SKM-1 treated with dmso at 0.1 percent for 144 hours (cell line): ENCODE results near the gene PTPRCAP.

Experiments used
- DNase-seq: peaks from one replicate; lab custom pipeline; 2025; ENCODE audit not compliant: unreplicated experiment; lab: John Stamatoyannopoulos, UW

PTPRCAP gene

GRCh38 chr11:67397986-67398660, 39.4 kb downstream of the PTPRCAP start:
- no peak for DNase-seq

GRCh38 chr11:67397536-67397935, 39.9 kb downstream of the PTPRCAP start:
- no peak for DNase-seq

- no peak for DNase-seq
These were observed 40.7 kb downstream of the PTPRCAP start for GRCh38 chr11:67396587-67397389.

- no peak for DNase-seq
These were observed 41.3 kb downstream of the PTPRCAP start for GRCh38 chr11:67396259-67396581.

- no peak for DNase-seq
These were observed 41.8 kb downstream of the PTPRCAP start for GRCh38 chr11:67395555-67396258.

GRCh38 chr11:67393990-67394389, 43.5 kb downstream of the PTPRCAP start:
- no peak for DNase-seq

GRCh38 chr11:67393437-67393836, 44.0 kb downstream of the PTPRCAP start:
- no peak for DNase-seq

- DNase-seq, result no peak
These were observed 45.2 kb downstream of the PTPRCAP start for GRCh38 chr11:67392183-67392715.

- peak; percentile 90 for DNase-seq
These were observed 45.9 kb downstream of the PTPRCAP start, which contains the start of gene RAD9A for GRCh38 chr11:67391304-67392182. Gene RAD9A, plus strand, starts transcription at chr11:67391986. Its CDS starts 59 bp downstream, at chr11:67392045.

GRCh38 chr11:67390947-67391303, 46.6 kb downstream of the PTPRCAP start:
- DNase-seq, result no peak

- peak; percentile 24 for DNase-seq
These were observed 48.0 kb downstream of the PTPRCAP start for GRCh38 chr11:67389477-67389876.

GRCh38 chr11:67387518-67387917, 50.0 kb downstream of the PTPRCAP start:
- no peak for DNase-seq

GRCh38 chr11:67387069-67387468, 50.4 kb downstream of the PTPRCAP start:
- no peak for DNase-seq
